Tibial artery (tissue), 4 donors: Measurements from ENCODE around the gene PGAP3.

ENCODE experiments used
- DNase-seq, 2 donors: peaks; one replicate each; pipeline ENCODE4 v3.0.0-alpha.2; 2019
- H3K27ac ChIP-seq, 2 donors: fragments of 200-600 bp; sonication (generic) in 1 of 2; 1 replicate in 1 of 2; 2 replicates in 1 of 2; pipeline ENCODE4 v1.5.1; 2018 to 2019; ENCODE audit warnings: mild to moderate bottlenecking in 1 of 2
- H3K27me3 ChIP-seq, 2 donors: fragments of 200-600 bp; sonication (generic) in 1 of 2; one replicate each; pipeline versions ENCODE4 v1.5.1 to v1.6.0; 2016 to 2019
- H3K36me3 ChIP-seq, 3 donors: fragments of 200-600 bp; sonication (generic) in 2 of 3; one replicate each; pipeline ENCODE4 v1.5.1; 2016 to 2019; ENCODE audit warnings: mild to moderate bottlenecking in 2 of 3
- H3K4me1 ChIP-seq, 4 donors: fragments of 200-600 bp; sonication (generic) in 2 of 4; 1 replicate in 3 of 4; 2 replicates in 1 of 4; pipeline ENCODE4 v1.5.1; 2016 to 2019
- H3K4me3 ChIP-seq, 2 donors: fragments of 200-600 bp; sonication (generic) in 1 of 2; 1 replicate in 1 of 2; 2 replicates in 1 of 2; pipeline ENCODE4 v1.5.1; 2018 to 2019; ENCODE audit warnings: mild to moderate bottlenecking in 2 of 2
- H3K9me3 ChIP-seq, 3 donors: fragments of 200-600 bp; sonication (generic) in 1 of 3; one replicate each; pipeline ENCODE4 v1.5.1; 2016 to 2019
- CTCF ChIP-seq, 2 experiments: fragments of 200-600 bp in 1 of 2; fragments of 450-650 bp in 1 of 2; IDR thresholded peaks; one replicate each; pipeline ENCODE4 v1.5.1; 2017 to 2019; ENCODE audit warnings: antibody characterized with exemption in 2 of 2, mild to moderate bottlenecking in 1 of 2, moderate library complexity in 1 of 2
- intact Hi-C: fragments of 100-400 bp; cut with DNase I; formaldehyde crosslinking; loops from one replicate; pipeline ENCODE4 v1.15.0; 2023; ENCODE audit warnings: low total_unique reads

PGAP3 gene

GRCh38 chr17:39638317-39638716 is 49.5 kb downstream of the PGAP3 start:
- Histone ChIP-seq H3K9me3 (no peaks in the 10 kb centered on the region), H3K27ac (no peak overlapping the region), H3K27me3 (no peaks in the 10 kb centered on the region), H3K36me3 (no peaks in the 10 kb centered on the region), H3K4me3 (peak overlapping the region; percentile 74 to 89), H3K4me1 (peaks cover 0 to 51% (median 30%) of the 10 kb centered on the region in 4 donors)
- intact Hi-C loops: loop anchor here (5.0 kb wide), 1 partner anchor 34 kb away; no protein-coding TSS in a partner anchor
- TF ChIP-seq CTCF (IDR thresholded peaks at IDR 0.05): no peak
- no peak for DNase-seq

GRCh38 chr17:39636927-39637736 is 50.7 kb downstream of the PGAP3 start, which contains the start of gene STARD3:
TSS of gene STARD3 (plus strand) at chr17:39637144. CDS start at chr17:39653532, 16,388 bp downstream.
- Histone ChIP-seq H3K27ac (peak within 1 kb of the TSS; percentile 86 to 90), H3K27me3 (peaks cover 0 to 11% of the 10 kb centered on the region in 2 donors), H3K36me3 (no peaks in the 10 kb centered on the region), H3K4me1 (peaks cover 0 to 62% (median 28%) of the 10 kb centered on the region in 4 donors), H3K4me3 (peak within 1 kb of the TSS; percentile 74 to 89), H3K9me3 (no peaks in the 10 kb centered on the region)
- peak; percentile 88 to 96 for DNase-seq
- intact Hi-C loops: loop anchor here (5.0 kb wide), 1 partner anchor 35 kb away; no protein-coding TSS in a partner anchor
- TF ChIP-seq CTCF (IDR thresholded peaks at IDR 0.05): no peak

- peaks cover 0 to 68% (median 28%) of the 10 kb centered on the region in 4 donors for H3K4me1 ChIP-seq
- H3K36me3 ChIP-seq: no peaks in the 10 kb centered on the region
- TF ChIP-seq CTCF (IDR thresholded peaks at IDR 0.05): no peak
- no peaks in the 10 kb centered on the region for H3K9me3 ChIP-seq
- no peak for DNase-seq
- peaks cover 0 to 17% of the 10 kb centered on the region in 2 donors for H3K27me3 ChIP-seq
- intact Hi-C loops: loop anchor here (5.0 kb wide), 1 partner anchor 36 kb away; no protein-coding TSS in a partner anchor
- peak overlapping the region; percentile 86 to 90 for H3K27ac ChIP-seq
- peak overlapping the region; percentile 74 to 89 for H3K4me3 ChIP-seq
Measured at GRCh38 chr17:39636587-39636926, 51.3 kb downstream of the PGAP3 start.

GRCh38 chr17:39635614-39636176 is 52.2 kb downstream of the PGAP3 start:
- intact Hi-C loops: loop anchor here (5.0 kb wide), 1 partner anchor 37 kb away; no protein-coding TSS in a partner anchor

More at GRCh38 chr17:39635614-39636176, 52.2 kb downstream of the PGAP3 start:
- no peak overlapping the region for H3K4me3 ChIP-seq
- peaks cover 0 to 26% of the 10 kb centered on the region in 2 donors for H3K27me3 ChIP-seq
- H3K36me3 ChIP-seq: no peaks in the 10 kb centered on the region
- H3K4me1 ChIP-seq: peaks cover 0 to 66% (median 28%) of the 10 kb centered on the region in 4 donors
- H3K27ac ChIP-seq: peak overlapping the region in 1 of 2 donors; percentile 90
- no peak for TF ChIP-seq CTCF (IDR thresholded peaks at IDR 0.05)
- no peak for DNase-seq
- no peaks in the 10 kb centered on the region for H3K9me3 ChIP-seq
